Ovary (tissue), 9 donors: ENCODE measurements around the gene THBS1. TPM values are rescaled to one million over a fixed set of nuclear protein-coding genes. Genes with fewer than 3 reads are reported as not detected.

Source experiments
- DNase-seq, 5 donors: peaks; one replicate each; pipeline ENCODE4 v3.0.0-alpha.2; 2019 to 2020
- H3K27ac ChIP-seq, 2 donors: fragments of 200-600 bp; one replicate each; pipeline versions ENCODE4 v1.5.1 to v1.8.0; 2019 to 2022
- H3K27me3 ChIP-seq: fragments of 200-600 bp; one replicate; pipeline ENCODE4 v1.8.0; 2022
- H3K36me3 ChIP-seq: fragments of 200-600 bp; sonication (generic); one replicate; pipeline ENCODE4 v1.5.1; 2019
- H3K4me1 ChIP-seq: one replicate; pipeline ENCODE4 v1.8.1; 2013; ENCODE audit warnings: mild to moderate bottlenecking, moderate library complexity; ENCODE audit not compliant: insufficient read depth
- H3K4me3 ChIP-seq: fragments of 200-600 bp; sonication (generic); one replicate; pipeline ENCODE4 v1.5.1; 2017
- H3K9me3 ChIP-seq, 2 donors: fragments of 200-600 bp in 1 of 2; sonication (generic) in 1 of 2; one replicate each; pipeline versions ENCODE4 v1.5.1 to v1.8.1; 2013 to 2019; ENCODE audit warnings: mild to moderate bottlenecking in 1 of 2, moderate library complexity in 1 of 2
- CTCF ChIP-seq, 3 donors: fragments of 450-650 bp in 2 of 3; fragments of 200-600 bp in 1 of 3; IDR thresholded peaks; one replicate each; pipeline versions ENCODE4 v1.5.1 to v1.8.0; 2016 to 2022; ENCODE audit warnings: antibody characterized with exemption in 3 of 3, mild to moderate bottlenecking in 1 of 3
- EP300 ChIP-seq: sonication (generic); formaldehyde crosslinking; IDR thresholded peaks from one replicate; pipeline ENCODE4 v1.6.1; 2017; ENCODE audit warnings: antibody characterized with exemption
- POLR2A ChIP-seq: fragments of 450-650 bp; IDR thresholded peaks from one replicate; pipeline ENCODE4 v1.6.1; 2017; ENCODE audit warnings: antibody characterized with exemption, mild to moderate bottlenecking, moderate library complexity
- WGBS, 3 donors: extraction: QIAGEN DNeasy Blood & Tissue Kit in 1 of 3; methylation state at CpG; one replicate each; pipeline versions ENCODE4 v1.1.5 to v1.1.7; 2013 to 2017; 5-methylcytosine and 5-hydroxymethylcytosine counted together
- intact Hi-C, 4 donors: fragments of 100-400 bp; cut with DNase I; formaldehyde crosslinking; loops; one replicate each; pipeline versions ENCODE4 v1.11.0 to v1.15.1; 2022 to 2023
- polyA plus RNA-seq, 2 donors: library from polyadenylated mRNA; stranded (reverse); fragments of 200-250 nt in 1 of 2; fragments of 350-450 nt in 1 of 2; fragmentation: Illumina TruSeq in 1 of 2; extraction: RNeasy Lipid Tissue Mini Kit (QIAGEN cat#74804) in 1 of 2; gene quantifications; one replicate each; pipeline ENCODE4 v1.2.3, GENCODE V29; 2013 to 2014
- total RNA-seq, 7 donors: library from RNA; depleted of rRNA in 2 of 7; stranded (reverse); fragments of >200 nt in 2 of 7; fragmentation: NEBNext Ultra II Directional in 3 of 7; extraction: Animal tissue kit (Norgen Biotek cat#: 25700) in 3 of 7; gene quantifications; one replicate each; pipeline versions ENCODE4 v1.1.0 to v1.2.4, GENCODE V29; 2016 to 2023
- donor health status: DM: no; HTN: no; CAD: no; lungs with moderate emphysema.
- donor health status: DM: no; HTN: no; CAD: no.
- donor health status: Bipolar disorder and iron deficiency.
- donor health status: DM: yes; HTN: yes; CAD: no.
- donor health status: DM: no; HTN: no; CAD: no.
- donor health status: DM: yes; HTN: yes; CAD: no.

The THBS1 gene
- total and polyA plus RNA-seq, 9 donors = 53.6 to 428 (median 154) TPM

- 3 to 7% (median 3%) methylated on average over 18 of the region's 18 CpGs for WGBS, 3 donors
- Histone ChIP-seq H3K36me3 (no peaks in the 10 kb centered on the region), H3K27ac (peak overlapping the region; percentile 35 to 93), H3K4me3 (peak overlapping the region; percentile 92), H3K27me3 (no peaks in the 10 kb centered on the region), H3K9me3 (no peaks in the 10 kb centered on the region), H3K4me1 (peaks cover 19% of the 10 kb centered on the region)
- DNase-seq = no peak
- intact Hi-C loops = loop anchor here (2.0 to 10.0 kb wide), 10 partner anchors 173 to 874 kb away; no protein-coding TSS in a partner anchor
- TF ChIP-seq CTCF (IDR thresholded peaks at IDR 0.05) (no peak), POLR2A (no peak), EP300 (no peak)
Observed at GRCh38 chr15:39581242-39581792, 438 bp downstream of the THBS1 start.

GRCh38 chr15:39581793-39582285 is 960 bp downstream of the THBS1 start:
- intact Hi-C loops = loop anchor here (2.0 to 10.0 kb wide), 10 partner anchors 173 to 875 kb away; no protein-coding TSS in a partner anchor
- Histone ChIP-seq H3K4me3 (peak overlapping the region; percentile 92), H3K36me3 (no peaks in the 10 kb centered on the region), H3K4me1 (peaks cover 19% of the 10 kb centered on the region), H3K27ac (peak overlapping the region in 1 of 2 donors; percentile 35), H3K27me3 (no peaks in the 10 kb centered on the region), H3K9me3 (no peaks in the 10 kb centered on the region)
- no peak for TF ChIP-seq POLR2A
- peak in 1 of 3 donors; percentile 45 for TF ChIP-seq CTCF (IDR thresholded peaks at IDR 0.05)
- WGBS, 3 donors = 8 to 31% (median 13%) methylated on average over 13 of the region's 13 CpGs
- peak; percentile 61 to 72 (median 64) for DNase-seq

GRCh38 chr15:39582286-39582976 is 1.6 kb downstream of the THBS1 start:
- 12 to 27% (median 20%) methylated on average over 20 of the region's 20 CpGs for WGBS, 3 donors
- Histone ChIP-seq H3K9me3 (no peaks in the 10 kb centered on the region), H3K4me3 (peak overlapping the region; percentile 92), H3K27me3 (no peaks in the 10 kb centered on the region), H3K27ac (no peak overlapping the region), H3K36me3 (no peaks in the 10 kb centered on the region), H3K4me1 (peaks cover 19% of the 10 kb centered on the region)
- intact Hi-C loops = loop anchor here (5.0 to 10.0 kb wide), 8 partner anchors 172 to 875 kb away; no protein-coding TSS in a partner anchor
- DNase-seq = peak; percentile 51 to 70 (median 61)
- TF ChIP-seq CTCF (IDR thresholded peaks at IDR 0.05) (no peak), POLR2A (no peak), EP300 (no peak)

- Histone ChIP-seq H3K4me1 (peaks cover 22% of the 10 kb centered on the region), H3K4me3 (peak overlapping the region; percentile 92), H3K36me3 (no peaks in the 10 kb centered on the region), H3K9me3 (no peaks in the 10 kb centered on the region), H3K27me3 (no peaks in the 10 kb centered on the region), H3K27ac (no peak overlapping the region)
- TF ChIP-seq EP300 (no peak), POLR2A (no peak), CTCF (IDR thresholded peaks at IDR 0.05) (no peak)
- DNase-seq = no peak
- intact Hi-C loops = loop anchor here (5.0 to 10.0 kb wide), 8 partner anchors 172 to 876 kb away; no protein-coding TSS in a partner anchor
- 12 to 36% (median 14%) methylated on average over 4 of the region's 4 CpGs for WGBS, 3 donors
Observed at GRCh38 chr15:39582977-39583595, 2.2 kb downstream of the THBS1 start.
